ENCODE data around the gene GPC6.

- TF ChIP-seq CTCF (IDR thresholded peaks at IDR 0.05), result no peak
- no peak for TF ChIP-seq POLR2AphosphoS5 (IDR thresholded peaks at IDR 0.05)
- TF ChIP-seq EP300 (IDR thresholded peaks at IDR 0.05), result no peak
- TF ChIP-seq POLR2A (IDR thresholded peaks at IDR 0.05), result no peak
These were observed 969.8 kb downstream of the GPC6 start for GRCh38 chr13:94196413-94196812.

Measured in suprapubic skin (tissue), 4 donors.